Lower leg skin (tissue), 3 donors: ENCODE data around the gene IGSF3.
"Not testable (repeated sequence)": the region's sequence is repeated elsewhere in the genome, so short reads cannot be mapped to it uniquely, and the experiment has no call there.

Experiments
- CTCF ChIP-seq, 3 donors: fragments of 450-650 bp; IDR thresholded peaks; one replicate each; pipeline ENCODE4 v1.5.1; 2016; ENCODE audit warnings: antibody characterized with exemption in 3 of 3, mild to moderate bottlenecking in 3 of 3, moderate library complexity in 2 of 3
- POLR2A ChIP-seq, 2 donors: fragments of 450-650 bp; IDR thresholded peaks; one replicate each; pipeline ENCODE4 v1.6.1; 2016 to 2017; ENCODE audit warnings: antibody characterized with exemption in 2 of 2, mild to moderate bottlenecking in 1 of 2, moderate library complexity in 1 of 2

- TF ChIP-seq POLR2A, CTCF (IDR thresholded peaks at IDR 0.05): not testable (repeated sequence)
Measured at GRCh38 chr1:116631996-116632925, 35.3 kb downstream of the IGSF3 start.
